IPS-NIHi7 (cell line): ENCODE results near the gene TMEM121.

ENCODE experiments used
- DNase-seq: peaks from one replicate; pipeline ENCODE4 v3.0.0; 2012; ENCODE audit warnings: mixed read lengths; ENCODE audit errors: extremely low spot score

TMEM121 gene

GRCh38 chr14:105525861-105526775 lies at the start of gene TMEM121:
TMEM121 (plus strand) TSS chr14:105526583; CDS start chr14:105528835, 2,252 bp downstream.
- DNase-seq, result peak; percentile 54

GRCh38 chr14:105476831-105477659 lies 49.3 kb upstream of the TMEM121 start:
- no peak for DNase-seq

GRCh38 chr14:105477660-105478397 lies 48.6 kb upstream of the TMEM121 start:
- no peak for DNase-seq

GRCh38 chr14:105478398-105479251 lies 47.8 kb upstream of the TMEM121 start:
- DNase-seq, result no peak

DNA sequence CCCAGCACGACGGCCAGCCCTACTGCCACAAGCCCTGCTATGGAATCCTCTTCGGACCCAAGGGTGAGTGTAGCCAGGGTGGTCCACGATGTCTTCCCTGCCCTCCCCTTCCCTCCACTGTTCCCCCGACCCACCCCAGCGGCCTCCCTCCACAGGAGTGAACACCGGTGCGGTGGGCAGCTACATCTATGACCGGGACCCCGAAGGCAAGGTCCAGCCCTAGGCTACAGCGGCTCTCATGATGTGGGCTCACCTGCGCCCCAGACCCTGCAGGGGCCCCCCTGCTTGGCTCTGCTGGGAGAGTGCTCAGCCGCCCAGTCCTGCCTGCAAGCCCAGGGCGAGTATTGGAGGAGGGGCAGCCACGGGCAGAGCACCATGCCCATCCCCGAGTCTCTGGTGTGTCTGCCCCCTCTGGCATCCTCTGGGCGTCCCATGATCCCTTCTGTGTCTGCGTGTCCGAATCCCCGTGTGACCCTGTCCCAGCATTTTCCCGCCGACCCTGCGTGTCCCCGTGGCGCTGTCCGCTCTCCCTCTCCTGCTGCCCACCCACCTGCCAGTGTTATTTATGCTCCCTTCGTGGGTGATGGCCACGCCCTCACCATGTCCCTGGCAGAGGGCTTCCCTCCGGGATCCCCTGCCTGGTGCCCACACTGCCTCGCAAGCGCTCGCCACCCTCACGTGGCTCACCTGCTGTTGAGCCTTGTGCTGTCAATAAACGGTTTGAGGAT lies 46.8 kb upstream of the TMEM121 start:
- DNase-seq, result no peak

GRCh38 chr14:105480199-105480746 lies 46.1 kb upstream of the TMEM121 start:
- no peak for DNase-seq

GRCh38 chr14:105480807-105481801 lies 45.3 kb upstream of the TMEM121 start:
- peak; percentile 90 for DNase-seq

- peak; percentile 85 for DNase-seq
Observed at GRCh38 chr14:105481886-105482457, 44.4 kb upstream of the TMEM121 start.

- DNase-seq, result no peak
Observed at GRCh38 chr14:105482486-105483110, 43.8 kb upstream of the TMEM121 start.

- DNase-seq, result no peak
Observed at GRCh38 chr14:105483300-105484068, 42.9 kb upstream of the TMEM121 start.

- DNase-seq, result no peak
Observed at GRCh38 chr14:105484069-105484996, 42.0 kb upstream of the TMEM121 start.

- no peak for DNase-seq
Observed at GRCh38 chr14:105484997-105485393, 41.4 kb upstream of the TMEM121 start.

DNA sequence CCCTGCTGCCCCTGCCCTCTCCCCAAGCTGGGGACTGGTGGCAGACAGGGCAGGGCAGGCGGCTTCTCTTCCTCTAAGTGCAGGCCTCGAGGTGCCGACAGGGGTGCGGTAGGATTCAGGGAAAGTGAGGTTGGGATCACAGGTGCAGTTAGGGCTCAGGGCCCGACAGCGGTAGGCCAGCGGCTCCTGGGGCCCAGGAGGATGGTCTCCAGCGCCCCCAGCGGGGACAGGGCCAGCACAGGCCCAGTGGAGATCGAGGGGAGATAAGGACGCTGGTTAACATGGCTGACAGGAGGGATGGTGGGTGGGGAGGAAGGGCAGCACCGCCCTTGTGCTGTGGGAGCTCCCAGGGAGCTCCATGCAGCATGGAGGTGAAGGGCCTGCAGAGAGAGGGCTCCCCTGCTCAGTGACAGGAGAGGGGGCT lies 40.6 kb upstream of the TMEM121 start:
- DNase-seq, result peak; percentile 80

DNA sequence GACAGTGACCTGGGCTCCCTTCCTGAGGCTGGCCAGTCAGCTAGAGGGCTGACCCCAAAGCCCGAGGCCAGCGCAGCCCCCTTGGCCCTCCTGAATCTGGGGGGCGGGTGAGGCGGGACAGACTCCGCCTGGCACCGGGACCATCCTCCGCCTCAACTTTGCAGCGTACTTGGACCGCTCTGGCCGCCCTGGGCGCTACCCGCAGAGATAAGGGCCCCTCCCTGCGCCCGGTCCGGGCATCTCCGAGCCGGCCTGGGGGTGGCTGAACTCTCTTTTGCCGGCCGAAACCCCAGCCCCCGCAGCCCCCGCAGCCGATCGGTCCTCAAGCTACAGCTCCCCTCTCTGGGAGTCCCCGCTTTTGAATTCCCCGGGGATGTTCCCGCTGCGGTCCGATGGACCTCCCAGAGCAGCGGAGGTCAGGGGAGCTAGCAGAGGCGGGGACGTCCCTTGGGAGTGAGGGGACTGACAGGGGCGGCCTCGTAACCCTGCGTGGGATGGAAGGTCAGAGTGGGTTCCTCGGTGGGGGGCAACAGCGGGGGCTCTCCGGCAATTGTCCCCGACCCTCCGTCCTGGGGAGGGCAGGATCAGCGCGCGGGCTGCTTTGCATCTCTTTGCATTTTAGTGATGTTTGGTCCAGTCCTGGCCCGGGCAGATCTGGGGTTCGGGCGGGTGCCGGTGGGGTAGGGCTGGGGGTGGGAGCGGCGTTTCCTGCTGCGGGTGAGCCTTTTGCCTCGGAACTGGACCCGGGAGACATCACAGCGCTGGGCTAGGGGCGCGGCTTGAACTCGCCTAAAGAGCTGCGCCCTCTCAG lies 40.0 kb upstream of the TMEM121 start, which contains the start of gene CRIP1:
Gene CRIP1, plus strand, starts transcription at position 724 of the 811 bp plus-strand sequence. CDS start 374 bp downstream, outside the sequence.
- DNase-seq, result no peak

DNA sequence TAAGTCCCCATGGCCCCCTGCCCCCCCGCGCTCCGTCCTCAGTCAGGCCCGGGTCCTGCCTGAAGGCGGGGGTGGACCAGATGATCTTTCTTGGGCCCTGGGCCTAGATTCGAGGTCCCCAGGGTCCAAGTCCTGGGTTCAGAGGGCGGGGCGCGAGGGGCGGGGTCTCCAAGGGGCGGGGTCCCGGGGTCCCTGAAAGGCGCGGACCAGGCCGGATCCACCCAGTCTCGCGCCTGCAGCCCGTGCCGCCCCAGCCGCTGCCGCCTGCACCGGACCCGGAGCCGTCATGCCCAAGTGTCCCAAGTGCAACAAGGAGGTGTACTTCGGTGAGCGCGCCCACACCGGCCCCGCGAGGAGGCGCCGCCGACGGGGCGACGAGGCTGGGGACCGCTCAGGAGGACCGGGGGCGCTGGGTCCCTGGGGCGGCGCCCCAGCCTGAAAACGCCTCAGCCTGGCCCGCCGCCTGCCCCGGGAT lies 39.4 kb upstream of the TMEM121 start:
- no peak for DNase-seq
